Measurements from ENCODE around the gene MYOM1. TPM values are rescaled to one million over a fixed set of nuclear protein-coding genes. Genes with fewer than 3 reads are reported as not detected.

MYOM1 gene
- total RNA-seq, 1 donor from 2014 or later, result 2.5 TPM

GRCh38 chr18:3247240-3248061 is 27.7 kb upstream of the MYOM1 start, which contains the start of gene MYL12A:
TSS of gene MYL12A (plus strand) at chr18:3247801. CDS start at chr18:3253248, 5,447 bp downstream.
- ATAC-seq, result peak; percentile 93
- H3K36me3 ChIP-seq, result peaks cover 15% of the 10 kb centered on the region
- peak; percentile 99 for DNase-seq
- intact Hi-C loops (cut with DNase I), result loop anchor here (5.0 to 10.0 kb wide), 2 partner anchors 93 to 310 kb away; no protein-coding TSS in a partner anchor
- H3K9me3 ChIP-seq, result no peaks in the 10 kb centered on the region
- peak within 1 kb of the TSS; percentile 81 for H3K4me3 ChIP-seq
- no peaks in the 10 kb centered on the region for H3K27me3 ChIP-seq
- H3K4me1 ChIP-seq, result peaks cover 40% of the 10 kb centered on the region
- H3K27ac ChIP-seq, result peak within 1 kb of the TSS; percentile 97
- no peak for TF ChIP-seq CTCF (IDR thresholded peaks at IDR 0.05)

GRCh38 chr18:3246635-3247239 is 27.0 kb upstream of the MYOM1 start:
- ATAC-seq (peak; percentile 2), DNase-seq (no peak)
- intact Hi-C loops (cut with DNase I), result loop anchor here (5.0 to 10.0 kb wide), 2 partner anchors 92 to 309 kb away; no protein-coding TSS in a partner anchor

GRCh38 chr18:3245853-3246634 is 26.3 kb upstream of the MYOM1 start:
- peak overlapping the region; percentile 81 for H3K4me3 ChIP-seq
- peaks cover 27% of the 10 kb centered on the region for H3K4me1 ChIP-seq
- H3K9me3 ChIP-seq, result no peaks in the 10 kb centered on the region
- H3K36me3 ChIP-seq, result peaks cover 15% of the 10 kb centered on the region
- ATAC-seq (peak; percentile 86), DNase-seq (peak; percentile 94)
- no peaks in the 10 kb centered on the region for H3K27me3 ChIP-seq
- intact Hi-C loops (cut with DNase I), result loop anchor here (5.0 to 10.0 kb wide), 2 partner anchors 91 to 309 kb away; no protein-coding TSS in a partner anchor
- peak; percentile 95 for TF ChIP-seq CTCF (IDR thresholded peaks at IDR 0.05)
- peak overlapping the region; percentile 97 for H3K27ac ChIP-seq

More at GRCh38 chr18:3246635-3247239, 27.0 kb upstream of the MYOM1 start:
- H3K4me3 ChIP-seq, result peak overlapping the region; percentile 81
- peaks cover 33% of the 10 kb centered on the region for H3K4me1 ChIP-seq
- no peak for TF ChIP-seq CTCF (IDR thresholded peaks at IDR 0.05)
- no peaks in the 10 kb centered on the region for H3K9me3 ChIP-seq
- peak overlapping the region; percentile 97 for H3K27ac ChIP-seq
- peaks cover 15% of the 10 kb centered on the region for H3K36me3 ChIP-seq
- no peaks in the 10 kb centered on the region for H3K27me3 ChIP-seq

GRCh38 chr18:3245185-3245564 is 25.4 kb upstream of the MYOM1 start:
- DNase-seq, result no peak
- Histone ChIP-seq H3K4me1 (peaks cover 18% of the 10 kb centered on the region), H3K36me3 (peaks cover 11% of the 10 kb centered on the region), H3K4me3 (peak overlapping the region; percentile 81), H3K9me3 (no peaks in the 10 kb centered on the region), H3K27ac (no peak overlapping the region), H3K27me3 (no peaks in the 10 kb centered on the region)
- no peak for TF ChIP-seq CTCF (IDR thresholded peaks at IDR 0.05)
- intact Hi-C loops (cut with DNase I), result loop anchor here (5.0 to 10.0 kb wide), 2 partner anchors 90 to 308 kb away; no protein-coding TSS in a partner anchor
- no peak for ATAC-seq

GRCh38 chr18:3238742-3239141 is 19.0 kb upstream of the MYOM1 start:
- intact Hi-C loops (cut with DNase I), result no loop called here
- H3K9me3 ChIP-seq, result no peaks in the 10 kb centered on the region

More at GRCh38 chr18:3238742-3239141, 19.0 kb upstream of the MYOM1 start:
- Histone ChIP-seq H3K27ac (no peak overlapping the region), H3K27me3 (no peaks in the 10 kb centered on the region), H3K4me1 (no peaks in the 10 kb centered on the region), H3K4me3 (no peak overlapping the region), H3K36me3 (no peaks in the 10 kb centered on the region)
- ATAC-seq (no peak), DNase-seq (no peak)
- TF ChIP-seq CTCF (IDR thresholded peaks at IDR 0.05), result no peak

Measured in upper lobe of right lung (tissue), 1 donor.